K562 (cell line): ENCODE measurements around the gene NRXN3.

Source experiments
- CREB1 ChIP-seq, 2 experiments: sonication (generic) in 1 of 2; formaldehyde crosslinking in 1 of 2; IDR thresholded peaks; 2 replicates each; pipeline versions ENCODE4 v1.6.1 to v1.8.0; 2012 to 2022; ENCODE audit warnings: inconsistent platforms in 1 of 2, mild to moderate bottlenecking in 1 of 2, missing genetic modification reagents in 1 of 2, moderate library complexity in 1 of 2
- ELF2 ChIP-seq: fragments of 250-450 bp; sonication (Bioruptor Pico); IDR thresholded peaks from 2 replicates; pipeline ENCODE4 v1.5.0; 2021; ENCODE audit warnings: mild to moderate bottlenecking
- MAZ ChIP-seq, 2 experiments: fragments of 450-650 bp in 1 of 2; sonication (generic) in 1 of 2; formaldehyde crosslinking; IDR thresholded peaks in 1 of 2; conservative IDR thresholded peaks in 1 of 2; 2 replicates each; pipeline versions ENCODE4 v1.4.0 to v1.5.0; 2020; ENCODE audit warnings: mild to moderate bottlenecking in 1 of 2, missing genetic modification reagents in 1 of 2
- SP2 ChIP-seq: IDR thresholded peaks from 2 replicates; pipeline ENCODE4 v1.6.1; 2011; ENCODE audit warnings: mild to moderate bottlenecking, low read depth, low read length, moderate library complexity; ENCODE audit not compliant: poor library complexity, severe bottlenecking; ENCODE audit errors: extremely low read depth
- YBX1 ChIP-seq: fragments of 450-650 bp; IDR thresholded peaks from 2 replicates; pipeline ENCODE4 v1.7.1; 2016; ENCODE audit warnings: mild to moderate bottlenecking
- ZBTB26 ChIP-seq: fragments of 450-650 bp; formaldehyde crosslinking; IDR thresholded peaks from 2 replicates; pipeline ENCODE4 v1.4.0; 2022; ENCODE audit warnings: missing genetic modification characterization
- ZNF263 ChIP-seq: sonication (generic); formaldehyde crosslinking; IDR thresholded peaks from 2 replicates; pipeline ENCODE4 v1.8.0; 2022; ENCODE audit warnings: mild to moderate bottlenecking, missing genetic modification reagents, borderline replicate concordance
- TF ChIP-seq, protein P1 (sequence below), 3 experiments: IDR thresholded peaks in 2 of 3; conservative IDR thresholded peaks in 1 of 3; 2 replicates each; pipeline ENCODE4 v1.5.1; 2011 to 2012; ENCODE audit warnings: low read length in 3 of 3, mild to moderate bottlenecking in 3 of 3, control low read depth in 2 of 3, improper control_type of control experiment in 1 of 3, inconsistent platforms in 1 of 3, low read depth in 1 of 3, mixed read lengths in 1 of 3, moderate library complexity in 1 of 3; ENCODE audit not compliant: insufficient read depth in 2 of 3
- TF ChIP-seq, protein P2 (sequence below): sonication (generic); formaldehyde crosslinking; IDR thresholded peaks from 2 replicates; pipeline ENCODE4 v1.8.1; 2022; ENCODE audit warnings: missing genetic modification reagents

DNA sequence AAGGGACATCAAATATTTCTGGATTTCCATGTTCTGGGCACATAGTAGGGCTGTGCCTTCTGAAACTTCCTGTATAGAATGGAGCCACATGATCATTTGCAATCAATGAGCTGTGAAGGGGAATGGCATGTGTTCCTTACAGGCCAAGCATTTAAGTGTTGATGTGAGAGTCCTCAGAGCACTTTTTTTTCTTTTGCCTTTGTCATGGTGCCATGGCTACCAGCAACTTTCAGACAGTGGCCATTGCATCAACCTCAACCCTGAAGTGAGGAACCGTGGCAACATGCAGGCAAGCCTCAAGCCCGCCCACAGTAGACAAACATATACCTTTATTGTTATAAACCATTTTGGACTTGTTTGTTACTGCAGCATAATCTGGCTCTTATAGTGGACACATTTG lies 948.1 kb downstream of the NRXN3 start:
- no peak for TF ChIP-seq ELF2 (CRISPR knock-in tag)
- TF ChIP-seq MAZ (CRISPR knock-in tag; conservative IDR thresholded peaks at IDR 0.05 in 1 of 2, IDR thresholded peaks at IDR 0.05 in 1 of 2) = no peak
- TF ChIP-seq SP2 = no peak
- TF ChIP-seq, protein P1, sequence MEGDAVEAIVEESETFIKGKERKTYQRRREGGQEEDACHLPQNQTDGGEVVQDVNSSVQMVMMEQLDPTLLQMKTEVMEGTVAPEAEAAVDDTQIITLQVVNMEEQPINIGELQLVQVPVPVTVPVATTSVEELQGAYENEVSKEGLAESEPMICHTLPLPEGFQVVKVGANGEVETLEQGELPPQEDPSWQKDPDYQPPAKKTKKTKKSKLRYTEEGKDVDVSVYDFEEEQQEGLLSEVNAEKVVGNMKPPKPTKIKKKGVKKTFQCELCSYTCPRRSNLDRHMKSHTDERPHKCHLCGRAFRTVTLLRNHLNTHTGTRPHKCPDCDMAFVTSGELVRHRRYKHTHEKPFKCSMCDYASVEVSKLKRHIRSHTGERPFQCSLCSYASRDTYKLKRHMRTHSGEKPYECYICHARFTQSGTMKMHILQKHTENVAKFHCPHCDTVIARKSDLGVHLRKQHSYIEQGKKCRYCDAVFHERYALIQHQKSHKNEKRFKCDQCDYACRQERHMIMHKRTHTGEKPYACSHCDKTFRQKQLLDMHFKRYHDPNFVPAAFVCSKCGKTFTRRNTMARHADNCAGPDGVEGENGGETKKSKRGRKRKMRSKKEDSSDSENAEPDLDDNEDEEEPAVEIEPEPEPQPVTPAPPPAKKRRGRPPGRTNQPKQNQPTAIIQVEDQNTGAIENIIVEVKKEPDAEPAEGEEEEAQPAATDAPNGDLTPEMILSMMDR (IDR thresholded peaks at IDR 0.05 in 2 of 3, conservative IDR thresholded peaks at IDR 0.05 in 1 of 3; ENCODE audit: insufficient read depth in 2 of 3, low read depth in 1 of 3, low read length in 3 of 3) = no peak
- TF ChIP-seq ZBTB26 (CRISPR knock-in tag) = no peak
- TF ChIP-seq CREB1 (IDR thresholded peaks at IDR 0.05) = no peak
- TF ChIP-seq CREB1 (CRISPR knock-in tag; IDR thresholded peaks at IDR 0.05) = no peak
- TF ChIP-seq, protein P2, sequence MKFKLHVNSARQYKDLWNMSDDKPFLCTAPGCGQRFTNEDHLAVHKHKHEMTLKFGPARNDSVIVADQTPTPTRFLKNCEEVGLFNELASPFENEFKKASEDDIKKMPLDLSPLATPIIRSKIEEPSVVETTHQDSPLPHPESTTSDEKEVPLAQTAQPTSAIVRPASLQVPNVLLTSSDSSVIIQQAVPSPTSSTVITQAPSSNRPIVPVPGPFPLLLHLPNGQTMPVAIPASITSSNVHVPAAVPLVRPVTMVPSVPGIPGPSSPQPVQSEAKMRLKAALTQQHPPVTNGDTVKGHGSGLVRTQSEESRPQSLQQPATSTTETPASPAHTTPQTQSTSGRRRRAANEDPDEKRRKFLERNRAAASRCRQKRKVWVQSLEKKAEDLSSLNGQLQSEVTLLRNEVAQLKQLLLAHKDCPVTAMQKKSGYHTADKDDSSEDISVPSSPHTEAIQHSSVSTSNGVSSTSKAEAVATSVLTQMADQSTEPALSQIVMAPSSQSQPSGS (CRISPR knock-in tag) = no peak
- TF ChIP-seq ZNF263 = no peak
- no peak for TF ChIP-seq YBX1
